HEK293 (cell line): Measurements from ENCODE around the gene CDC73.

ENCODE experiments used
- CTCF ChIP-seq: fragments of 450-650 bp; formaldehyde crosslinking; IDR thresholded peaks from 2 replicates; pipeline ENCODE4 v1.5.1; 2016; ENCODE audit warnings: missing biosample characterization, missing genetic modification characterization
- YY1 ChIP-seq: fragments of 450-650 bp; formaldehyde crosslinking; IDR thresholded peaks from 2 replicates; pipeline ENCODE4 v1.5.1; 2018; ENCODE audit warnings: missing biosample characterization, missing genetic modification characterization
- ZBTB20 ChIP-seq: fragments of 450-650 bp; formaldehyde crosslinking; IDR thresholded peaks from 2 replicates; pipeline ENCODE4 v1.5.1; 2016; ENCODE audit warnings: missing biosample characterization, missing genetic modification characterization
- ZBTB21 ChIP-seq: fragments of 450-650 bp; formaldehyde crosslinking; IDR thresholded peaks from 2 replicates; pipeline ENCODE4 v1.5.1; 2017; ENCODE audit warnings: missing biosample characterization, missing genetic modification characterization
- ZNF274 ChIP-seq, 2 experiments: fragments of 200-500 bp in 1 of 2; fragments of 450-650 bp in 1 of 2; sonication (Bioruptor generic) in 1 of 2; formaldehyde crosslinking in 1 of 2; IDR thresholded peaks; 2 replicates each; pipeline versions ENCODE4 v1.5.1 to v1.6.1; 2014 to 2016; ENCODE audit warnings: borderline replicate concordance in 1 of 2, inconsistent platforms in 1 of 2, low read length in 1 of 2, missing biosample characterization in 1 of 2, missing genetic modification characterization in 1 of 2

- TF ChIP-seq ZBTB20, result no peak
- no peak for TF ChIP-seq CTCF (tag by site-specific recombination)
- TF ChIP-seq YY1 (tag by site-specific recombination), result no peak
- no peak for TF ChIP-seq ZNF274 (IDR thresholded peaks at IDR 0.05; ENCODE audit: low read length)
- no peak for TF ChIP-seq ZNF274 (tag by site-specific recombination; IDR thresholded peaks at IDR 0.05; ENCODE audit: borderline replicate concordance)
- no peak for TF ChIP-seq ZBTB21 (tag by site-specific recombination)
These were observed 157.1 kb downstream of the CDC73 start for GRCh38 chr1:193278968-193279367.
